ENCODE measurements around the gene KLHL29. TPM values are rescaled to one million over a fixed set of nuclear protein-coding genes. Genes with fewer than 3 reads are reported as not detected.

Gene KLHL29
- total RNA-seq, 1 donor: 14.7 TPM

DNA sequence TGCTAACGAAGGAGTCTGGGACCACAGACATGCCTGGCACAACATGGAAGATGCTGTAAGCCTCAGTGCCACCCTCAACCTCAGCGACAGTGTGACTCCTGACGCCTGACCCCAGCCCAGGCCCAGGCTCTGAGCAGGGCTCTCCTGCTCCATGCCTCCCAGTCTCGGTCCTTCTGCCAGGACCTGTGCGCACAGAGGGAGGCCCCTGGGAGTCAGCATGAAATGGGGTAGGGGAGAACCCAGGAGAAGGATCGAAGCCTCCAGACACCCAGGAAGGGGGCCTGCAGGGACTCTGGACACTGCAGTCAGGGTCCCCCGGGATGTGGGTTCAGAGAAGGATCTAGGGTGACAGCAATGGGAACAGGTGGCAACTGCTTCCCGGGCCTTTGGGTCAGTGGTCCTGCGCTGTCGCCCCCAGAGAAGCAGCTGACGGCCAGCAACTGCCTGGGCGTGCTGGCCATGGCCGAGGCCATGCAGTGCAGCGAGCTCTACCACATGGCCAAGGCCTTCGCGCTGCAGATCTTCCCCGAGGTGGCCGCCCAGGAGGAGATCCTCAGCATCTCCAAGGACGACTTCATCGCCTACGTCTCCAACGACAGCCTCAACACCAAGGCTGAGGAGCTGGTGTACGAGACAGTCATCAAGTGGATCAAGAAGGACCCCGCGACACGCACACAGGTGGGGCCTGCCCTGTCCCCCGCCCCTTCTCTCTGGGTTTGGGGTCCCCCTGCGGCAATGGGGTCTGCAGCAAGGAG lies 308.0 kb downstream of the KLHL29 start:
- no peak for DNase-seq (ENCODE audit: low read depth)
- H3K4me3 ChIP-seq (ENCODE audit: low read depth, low read length): no peak overlapping the region
- TF ChIP-seq, protein P1, sequence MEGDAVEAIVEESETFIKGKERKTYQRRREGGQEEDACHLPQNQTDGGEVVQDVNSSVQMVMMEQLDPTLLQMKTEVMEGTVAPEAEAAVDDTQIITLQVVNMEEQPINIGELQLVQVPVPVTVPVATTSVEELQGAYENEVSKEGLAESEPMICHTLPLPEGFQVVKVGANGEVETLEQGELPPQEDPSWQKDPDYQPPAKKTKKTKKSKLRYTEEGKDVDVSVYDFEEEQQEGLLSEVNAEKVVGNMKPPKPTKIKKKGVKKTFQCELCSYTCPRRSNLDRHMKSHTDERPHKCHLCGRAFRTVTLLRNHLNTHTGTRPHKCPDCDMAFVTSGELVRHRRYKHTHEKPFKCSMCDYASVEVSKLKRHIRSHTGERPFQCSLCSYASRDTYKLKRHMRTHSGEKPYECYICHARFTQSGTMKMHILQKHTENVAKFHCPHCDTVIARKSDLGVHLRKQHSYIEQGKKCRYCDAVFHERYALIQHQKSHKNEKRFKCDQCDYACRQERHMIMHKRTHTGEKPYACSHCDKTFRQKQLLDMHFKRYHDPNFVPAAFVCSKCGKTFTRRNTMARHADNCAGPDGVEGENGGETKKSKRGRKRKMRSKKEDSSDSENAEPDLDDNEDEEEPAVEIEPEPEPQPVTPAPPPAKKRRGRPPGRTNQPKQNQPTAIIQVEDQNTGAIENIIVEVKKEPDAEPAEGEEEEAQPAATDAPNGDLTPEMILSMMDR (IDR thresholded peaks at IDR 0.05; ENCODE audit: insufficient read depth, low read depth, low read length): no peak

DNA sequence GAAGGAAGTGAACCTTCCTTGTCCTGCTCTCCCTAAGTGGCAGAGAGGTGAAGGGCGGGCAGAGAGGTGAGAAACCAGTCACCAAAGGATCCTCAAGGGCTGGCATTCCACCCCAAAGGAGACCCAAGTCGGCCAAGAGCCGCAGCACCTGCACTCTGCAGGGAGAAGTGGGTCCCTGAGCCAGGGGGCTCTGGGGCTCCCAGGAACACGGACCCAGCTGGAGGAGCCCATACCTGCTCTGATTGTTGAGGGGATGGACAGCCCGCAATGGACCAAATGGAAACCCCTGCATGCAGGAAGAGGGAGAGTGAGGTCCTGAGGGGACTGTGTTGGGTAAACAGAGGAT lies 308.6 kb downstream of the KLHL29 start:
- TF ChIP-seq, protein P1 (IDR thresholded peaks at IDR 0.05; ENCODE audit: insufficient read depth, low read depth, low read length): no peak
- H3K4me3 ChIP-seq (ENCODE audit: low read depth, low read length): no peak overlapping the region
- DNase-seq (ENCODE audit: low read depth): no peak

DNA sequence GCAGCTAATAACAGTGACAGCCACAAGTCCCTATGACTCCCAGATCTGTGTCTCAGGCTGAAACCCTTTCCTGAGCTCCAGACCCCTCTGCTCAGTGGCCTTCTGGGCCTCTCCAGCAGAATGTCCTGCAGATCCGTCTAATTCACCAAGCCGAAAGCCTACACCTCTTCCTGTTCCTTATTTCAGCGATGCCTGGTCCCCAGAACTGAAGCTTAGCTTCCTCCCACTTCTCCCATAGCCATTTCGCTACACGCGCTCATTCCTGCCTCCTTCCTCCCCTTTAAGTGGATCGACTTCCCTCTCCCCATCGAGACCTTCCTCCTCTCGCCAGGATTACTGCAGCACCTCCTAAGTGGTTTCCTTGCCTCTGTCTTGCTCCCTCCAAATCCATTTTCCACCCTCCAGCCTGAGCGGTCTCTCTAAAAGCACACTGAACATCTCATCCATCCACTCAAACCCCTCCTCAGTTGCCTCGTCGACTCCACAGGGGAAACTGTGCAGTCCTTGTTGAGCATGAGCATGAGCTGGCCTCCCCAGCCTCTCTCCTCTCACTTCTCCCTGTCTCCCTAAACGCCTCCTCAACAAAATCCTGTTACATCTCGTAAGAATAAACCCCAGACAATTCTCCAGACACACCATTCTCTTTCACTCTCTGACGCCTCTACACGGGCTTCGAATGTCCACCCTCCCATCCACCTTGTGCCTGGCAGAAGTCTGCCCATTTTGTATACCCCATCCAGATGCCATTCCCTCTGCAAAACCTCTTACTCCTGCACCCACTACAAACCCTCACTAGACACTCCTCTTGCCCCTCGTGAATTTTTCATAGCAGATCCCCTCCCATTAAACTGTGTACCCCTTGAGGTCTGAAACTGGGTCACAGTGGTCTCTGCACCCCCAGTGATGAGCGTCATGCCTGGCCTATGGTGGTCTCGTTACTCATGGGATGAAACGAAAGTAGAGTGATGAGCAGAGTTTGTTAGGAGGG lies 309.4 kb downstream of the KLHL29 start:
- TF ChIP-seq, protein P1 (IDR thresholded peaks at IDR 0.05; ENCODE audit: insufficient read depth, low read depth, low read length): no peak
- no peak for DNase-seq (ENCODE audit: low read depth)
- no peak overlapping the region for H3K4me3 ChIP-seq (ENCODE audit: low read depth, low read length)

DNA sequence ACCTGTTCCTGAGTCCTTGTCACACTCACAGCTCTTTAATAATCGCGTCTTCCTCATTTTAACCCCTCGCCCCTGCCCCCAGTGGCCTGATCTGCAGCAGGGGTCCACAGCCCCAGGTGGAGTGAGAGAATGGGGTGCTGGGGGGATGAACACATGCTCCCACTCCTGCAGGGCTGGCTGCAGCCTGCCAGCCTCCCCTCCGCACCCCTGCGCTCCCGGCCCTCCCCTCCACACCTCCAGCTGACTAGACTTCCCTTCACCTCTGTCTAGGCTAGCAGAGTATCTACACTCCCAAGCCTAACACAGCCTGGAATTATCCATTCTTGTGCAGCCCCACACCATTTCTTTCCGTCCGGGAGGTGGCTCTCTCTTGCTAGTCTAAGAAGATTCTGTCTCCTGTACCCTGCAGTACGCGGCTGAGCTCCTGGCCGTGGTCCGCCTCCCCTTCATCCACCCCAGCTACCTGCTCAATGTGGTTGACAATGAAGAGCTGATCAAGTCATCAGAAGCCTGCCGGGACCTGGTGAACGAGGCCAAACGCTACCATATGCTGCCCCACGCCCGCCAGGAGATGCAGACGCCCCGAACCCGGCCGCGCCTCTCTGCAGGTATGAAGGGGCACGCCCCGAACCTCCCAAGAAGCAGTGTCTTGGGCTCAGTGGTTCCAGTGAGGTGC lies 310.4 kb downstream of the KLHL29 start:
- no peak overlapping the region for H3K4me3 ChIP-seq (ENCODE audit: low read depth, low read length)
- TF ChIP-seq, protein P1 (IDR thresholded peaks at IDR 0.05; ENCODE audit: insufficient read depth, low read depth, low read length): no peak
- no peak for DNase-seq (ENCODE audit: low read depth)

DNA sequence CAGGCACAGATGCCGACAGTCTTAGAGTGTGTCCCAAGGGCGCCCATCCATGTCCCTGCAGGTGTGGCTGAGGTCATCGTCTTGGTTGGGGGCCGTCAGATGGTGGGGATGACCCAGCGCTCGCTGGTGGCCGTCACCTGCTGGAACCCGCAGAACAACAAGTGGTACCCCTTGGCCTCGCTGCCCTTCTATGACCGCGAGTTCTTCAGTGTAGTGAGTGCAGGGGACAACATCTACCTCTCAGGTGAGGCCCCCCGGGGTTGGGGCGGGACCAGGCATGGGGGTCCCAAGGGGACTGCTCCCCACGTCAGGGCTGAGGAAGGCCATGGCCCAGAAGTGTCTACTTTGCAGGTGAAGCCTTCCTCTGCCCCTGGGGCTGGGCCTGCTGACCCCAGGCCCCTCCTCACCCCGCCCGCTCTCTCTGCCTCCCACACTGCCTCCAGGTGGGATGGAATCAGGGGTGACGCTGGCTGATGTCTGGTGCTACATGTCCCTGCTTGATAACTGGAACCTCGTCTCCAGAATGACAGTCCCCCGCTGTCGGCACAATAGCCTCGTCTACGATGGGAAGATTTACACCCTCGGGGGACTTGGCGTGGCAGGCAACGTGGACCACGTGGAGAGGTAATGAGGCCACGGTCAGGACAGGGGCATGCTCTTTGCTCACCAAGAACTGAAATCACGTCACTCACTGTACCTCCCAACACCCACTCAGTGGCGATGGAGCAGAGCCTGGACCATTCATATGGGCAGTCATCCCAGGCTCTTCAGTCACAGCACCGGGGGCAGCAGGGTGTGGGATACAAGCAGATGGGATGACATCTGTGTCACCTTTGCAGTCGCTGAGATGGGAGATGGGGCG lies 311.1 kb downstream of the KLHL29 start:
- no peak overlapping the region for H3K4me3 ChIP-seq (ENCODE audit: low read depth, low read length)
- TF ChIP-seq, protein P1 (IDR thresholded peaks at IDR 0.05; ENCODE audit: insufficient read depth, low read depth, low read length): no peak
- no peak for DNase-seq (ENCODE audit: low read depth)

DNA sequence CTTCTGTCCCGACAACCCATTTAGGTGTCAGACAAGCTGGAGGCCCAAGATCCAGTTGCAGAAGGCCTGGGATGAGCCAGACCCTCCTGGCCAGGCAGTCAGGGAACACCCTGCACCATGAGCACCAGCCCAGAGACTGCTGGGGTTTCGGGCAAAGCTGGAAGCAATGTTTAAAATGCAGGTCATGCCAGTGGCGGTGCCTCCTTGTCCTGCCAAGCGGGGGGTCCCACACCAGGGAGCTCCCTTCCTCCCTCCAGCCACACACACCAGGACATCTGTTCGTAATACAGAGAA lies 311.7 kb downstream of the KLHL29 start:
- no peak for DNase-seq (ENCODE audit: low read depth)
- TF ChIP-seq, protein P1 (IDR thresholded peaks at IDR 0.05; ENCODE audit: insufficient read depth, low read depth, low read length): no peak
- H3K4me3 ChIP-seq (ENCODE audit: low read depth, low read length): no peak overlapping the region

Data from fibroblast of villous mesenchyme (primary cell).